Measurements from ENCODE around the gene DNAI2.

- no peak for TF ChIP-seq PATZ1 (CRISPR knock-in tag; IDR thresholded peaks at IDR 0.05; ENCODE audit: borderline replicate concordance)
- no peak for TF ChIP-seq CSDC2 (CRISPR knock-in tag; IDR thresholded peaks at IDR 0.05)
- no peak for TF ChIP-seq POU6F1 (CRISPR knock-in tag; IDR thresholded peaks at IDR 0.05; ENCODE audit: borderline replicate concordance, low read depth)
- no peak for TF ChIP-seq BACH2 (CRISPR knock-in tag; IDR thresholded peaks at IDR 0.05; ENCODE audit: borderline replicate concordance)
- no peak for TF ChIP-seq ZFP3 (CRISPR knock-in tag; IDR thresholded peaks at IDR 0.05)
- TF ChIP-seq ISL1 (CRISPR knock-in tag; IDR thresholded peaks at IDR 0.05), result no peak
These were observed 70.6 kb downstream of the DNAI2 start for GRCh38 chr17:74344658-74345057.

Data from SK-N-SH treated with all-trans-retinoic acid at 6 μM for 48 hours (cell line).